HG03095 (cell line): ENCODE data around the gene OR8U1.
"Not testable (repeated sequence)": the region's sequence is repeated elsewhere in the genome, so short reads cannot be mapped to it uniquely, and the experiment has no call there.

Experiments used
- ATAC-seq: cut with Tn5 transposase; IDR thresholded peaks from one replicate; pipeline ENCODE4 v1.9.1; 2021; ENCODE audit warnings: moderate library complexity; ENCODE audit not compliant: unreplicated experiment

OR8U1 gene

DNA sequence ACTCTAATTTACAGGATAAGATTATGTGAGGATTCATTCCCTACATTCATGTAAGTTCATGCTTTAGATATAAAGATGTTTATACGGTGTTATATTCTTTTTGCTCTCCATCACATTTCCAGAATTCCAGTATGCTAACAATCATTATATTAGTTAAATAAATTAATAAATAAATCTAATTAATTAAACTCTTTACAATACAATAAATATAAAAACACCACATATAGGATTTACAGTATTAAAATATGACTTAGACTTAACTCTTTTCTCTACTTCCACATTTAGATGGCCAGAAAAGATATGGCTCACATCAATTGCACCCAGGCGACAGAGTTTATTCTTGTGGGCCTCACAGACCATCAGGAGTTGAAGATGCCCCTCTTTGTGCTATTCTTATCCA is at the start of gene OR8U1:
Gene OR8U1, plus strand, starts transcription at position 301 of the 400 bp plus-strand sequence. Its CDS starts 0 bp downstream, at position 301.
- no peak for ATAC-seq

DNA sequence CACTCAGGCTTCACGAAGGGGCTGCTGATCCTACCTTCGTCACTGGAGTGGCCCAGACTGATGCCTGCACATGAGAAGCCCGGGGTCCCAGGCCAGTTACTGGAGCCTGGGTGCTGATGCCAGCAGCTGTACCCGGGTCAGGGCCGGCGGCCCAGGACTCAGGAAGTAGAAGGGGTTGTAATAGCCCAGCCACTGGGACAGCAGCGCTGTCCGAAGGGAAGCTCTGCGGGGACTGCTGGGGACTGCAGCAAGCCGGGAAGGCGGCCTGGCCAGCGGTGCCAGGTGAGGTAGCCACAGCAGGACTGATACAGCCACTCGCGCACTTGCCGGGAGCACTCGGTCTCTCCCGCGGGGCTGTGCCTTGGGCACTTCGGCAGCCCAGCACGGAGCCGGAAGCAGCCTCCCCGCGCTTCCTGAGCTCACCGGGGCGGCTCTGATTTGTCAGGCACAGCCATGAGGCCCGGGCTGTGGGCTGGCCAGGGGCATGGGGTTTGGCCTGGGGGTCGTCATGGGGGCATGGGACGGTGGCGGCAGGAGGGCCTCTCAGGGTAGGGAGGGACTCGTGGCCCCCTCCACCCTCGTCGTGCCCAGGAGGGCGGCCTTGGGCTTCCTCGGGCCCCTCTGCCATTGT is 43.4 kb upstream of the OR8U1 start:
- ATAC-seq, result no peak

DNA sequence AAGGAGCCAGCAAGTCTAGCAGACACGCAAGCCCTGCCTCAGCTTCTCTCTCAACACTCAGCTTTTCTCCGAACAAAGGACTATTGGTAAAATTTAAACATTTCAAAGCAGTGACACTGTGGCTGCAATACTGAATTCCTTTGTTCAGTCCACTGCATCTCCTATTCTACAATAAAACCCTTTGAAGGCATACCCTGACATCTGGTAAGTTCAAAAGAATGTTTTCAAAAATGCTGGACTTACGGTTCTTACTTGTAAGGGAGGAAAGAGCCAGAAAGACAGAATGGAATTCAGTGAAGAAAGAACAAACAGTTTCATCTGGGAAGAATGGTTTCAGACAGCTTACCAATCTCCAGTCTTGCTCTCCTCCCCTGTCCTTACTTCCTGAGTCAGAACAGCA is 42.3 kb upstream of the OR8U1 start:
- no peak for ATAC-seq

DNA sequence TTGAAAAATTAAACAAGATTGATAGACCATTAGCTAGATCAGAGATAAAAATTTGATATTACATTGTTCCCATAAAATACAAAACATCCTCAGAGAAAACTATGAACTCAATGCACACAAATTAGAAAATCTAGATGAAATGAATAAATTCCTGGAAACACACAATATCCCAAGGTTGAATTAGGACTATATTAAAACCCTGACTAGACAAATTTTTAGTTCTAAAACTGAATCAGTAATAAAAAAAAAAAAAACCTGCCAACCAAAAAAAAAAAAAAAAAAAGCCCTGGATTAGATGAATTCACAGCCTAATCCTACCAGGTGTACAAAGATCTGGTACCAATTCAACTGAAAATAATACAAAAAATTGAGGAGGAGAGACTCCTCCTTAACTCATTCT is 35.1 kb upstream of the OR8U1 start:
- ATAC-seq, result no peak

DNA sequence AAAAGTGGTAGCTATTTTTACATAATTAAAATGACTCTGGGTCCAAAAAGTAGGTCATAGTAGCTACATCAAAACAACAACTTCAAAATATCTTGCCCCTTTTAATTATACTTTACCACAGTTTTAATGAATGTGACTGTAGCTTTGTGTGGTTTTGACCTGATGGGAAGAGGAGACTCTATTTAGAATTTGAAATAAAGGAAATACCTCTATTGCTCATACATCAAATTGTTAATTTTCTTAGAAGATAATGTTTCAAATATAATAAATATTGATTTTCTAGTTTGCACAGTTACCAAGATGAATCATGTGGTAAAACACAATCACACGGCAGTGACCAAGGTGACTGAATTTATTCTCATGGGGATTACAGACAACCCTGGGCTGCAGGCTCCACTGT is 29.7 kb upstream of the OR8U1 start, which contains the start of gene OR8K1:
Gene OR8K1, plus strand, starts transcription at position 301 of the 400 bp plus-strand sequence. Its CDS starts 0 bp downstream, at position 301.
- ATAC-seq, result no peak

DNA sequence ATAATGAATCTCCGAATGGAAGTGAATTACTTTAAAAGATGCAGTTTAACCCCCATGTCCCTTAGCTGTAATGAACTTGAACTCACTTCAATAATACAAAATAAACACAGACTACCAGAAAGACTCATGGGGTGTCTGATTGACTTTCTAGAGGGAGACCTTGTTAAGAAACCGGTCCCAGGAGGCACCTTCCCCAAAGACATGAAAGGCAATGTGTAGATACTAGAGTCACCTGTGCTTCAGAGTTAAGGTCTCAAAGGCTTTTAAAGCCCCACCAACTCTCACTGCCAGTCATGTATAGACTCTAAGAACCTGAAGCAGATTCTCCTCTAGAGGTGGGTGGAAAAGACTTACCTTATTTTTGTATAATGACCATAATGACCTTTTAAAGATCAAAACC is 21.4 kb upstream of the OR8U1 start, which contains the start of gene OR8J1:
Gene OR8J1, plus strand, starts transcription at position 301 of the 400 bp plus-strand sequence. CDS start 5,956 bp downstream, outside the sequence.
- ATAC-seq, result no peak

DNA sequence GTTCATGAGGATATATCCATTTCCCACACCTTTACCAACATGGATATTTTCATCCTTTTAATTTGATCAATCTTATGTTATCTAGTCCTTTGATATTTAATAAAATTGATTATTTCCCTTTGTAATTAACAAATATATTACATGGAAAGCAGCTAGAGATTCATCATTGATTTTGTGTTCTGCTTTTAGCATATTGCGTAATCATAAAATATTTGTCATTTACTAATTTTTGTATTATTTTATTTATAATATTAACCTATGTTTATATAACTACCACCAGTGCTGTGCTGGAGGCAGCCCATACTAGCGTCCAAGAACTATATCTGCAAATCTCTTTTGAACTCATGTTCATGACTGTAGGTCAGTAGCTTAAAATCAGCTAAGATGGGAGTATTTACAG is 4.7 kb downstream of the OR8U1 start:
- ATAC-seq, result no peak

DNA sequence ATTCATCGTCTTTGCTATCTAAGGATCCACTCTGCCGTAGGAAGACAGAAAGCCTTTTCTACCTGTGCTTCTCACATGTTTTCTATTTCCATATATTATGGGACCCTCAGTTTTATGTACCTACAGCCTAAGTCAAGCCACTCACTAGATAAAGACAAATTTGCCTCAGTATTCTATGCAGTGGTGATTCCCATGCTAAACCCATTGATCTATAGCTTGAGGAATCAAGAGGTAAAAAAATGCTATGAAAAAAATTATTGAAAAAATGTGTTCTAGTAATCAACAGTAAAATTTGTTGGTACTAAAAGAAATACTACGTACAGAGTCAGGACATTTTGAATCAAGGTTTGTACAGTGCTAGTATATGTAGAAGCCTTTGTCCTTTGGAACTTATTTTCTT is 19.0 kb downstream of the OR8U1 start:
- no peak for ATAC-seq

DNA sequence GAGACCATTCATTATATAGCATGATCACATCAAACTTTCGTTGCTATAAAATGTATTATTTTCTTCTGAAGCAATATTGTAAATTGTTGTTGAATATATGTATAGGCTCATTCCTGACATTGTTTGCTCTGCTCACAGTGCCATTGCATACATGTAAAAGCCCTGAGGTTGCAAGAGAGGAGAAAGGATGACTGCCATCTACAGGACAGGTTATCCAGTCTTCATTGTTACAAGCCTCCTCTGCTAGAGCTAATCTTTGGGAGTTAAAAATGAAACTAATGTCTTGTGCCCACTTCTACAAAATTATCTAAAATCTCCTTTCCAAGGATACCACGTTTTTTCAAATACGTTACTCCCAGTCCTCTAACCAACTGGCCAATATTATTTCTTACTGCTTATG is 20.6 kb downstream of the OR8U1 start:
- no peak for ATAC-seq

DNA sequence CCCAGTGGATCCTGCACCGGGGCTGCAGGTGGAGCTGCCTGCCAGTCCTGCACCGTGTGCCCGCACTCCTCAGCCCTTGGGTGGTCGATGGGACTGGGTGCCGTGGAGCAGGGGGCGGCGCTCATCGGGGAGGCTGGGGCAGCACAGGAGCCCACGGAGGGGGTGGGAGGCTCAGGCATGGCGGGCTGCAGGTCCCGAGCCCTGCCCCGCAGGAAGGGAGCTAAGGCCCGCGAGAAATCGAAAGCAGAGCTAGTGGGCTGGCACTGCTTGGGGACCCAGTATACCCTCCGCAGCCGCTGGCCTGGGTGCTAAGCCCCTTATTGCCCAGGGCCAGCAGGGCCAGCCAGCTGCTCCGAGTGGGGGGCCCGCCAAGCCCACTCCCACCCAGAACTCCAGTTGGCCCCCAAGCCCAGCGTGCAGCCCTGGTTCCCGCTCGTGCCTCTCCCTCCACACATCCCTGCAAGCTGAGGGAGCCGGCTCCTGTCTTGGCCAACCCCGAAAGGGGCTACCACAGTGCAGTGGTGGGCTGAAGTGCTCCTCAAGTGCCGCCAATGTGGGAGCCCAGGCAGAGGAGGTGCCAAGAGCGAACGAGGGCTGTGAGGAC is 26.5 kb downstream of the OR8U1 start:
- ATAC-seq, result not testable (repeated sequence)

DNA sequence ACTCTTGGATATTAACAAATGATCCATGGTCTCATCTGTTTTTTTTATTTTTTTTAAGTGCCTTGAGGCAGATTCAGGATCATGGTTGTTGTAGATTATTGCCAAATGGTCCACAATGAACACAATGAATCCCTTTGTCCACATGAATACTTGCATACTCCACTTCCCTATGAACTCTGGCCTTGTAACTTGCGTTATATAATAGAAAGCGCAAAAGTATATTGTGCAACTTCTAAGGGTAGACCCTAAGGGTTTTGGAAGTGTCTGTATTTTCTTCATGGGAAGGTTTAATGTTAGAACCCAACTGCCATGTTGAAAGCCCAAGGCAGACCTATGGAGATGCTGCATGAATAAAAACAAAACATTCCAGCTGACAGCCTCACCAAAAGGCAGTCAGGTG is 29.0 kb downstream of the OR8U1 start:
- ATAC-seq, result no peak

DNA sequence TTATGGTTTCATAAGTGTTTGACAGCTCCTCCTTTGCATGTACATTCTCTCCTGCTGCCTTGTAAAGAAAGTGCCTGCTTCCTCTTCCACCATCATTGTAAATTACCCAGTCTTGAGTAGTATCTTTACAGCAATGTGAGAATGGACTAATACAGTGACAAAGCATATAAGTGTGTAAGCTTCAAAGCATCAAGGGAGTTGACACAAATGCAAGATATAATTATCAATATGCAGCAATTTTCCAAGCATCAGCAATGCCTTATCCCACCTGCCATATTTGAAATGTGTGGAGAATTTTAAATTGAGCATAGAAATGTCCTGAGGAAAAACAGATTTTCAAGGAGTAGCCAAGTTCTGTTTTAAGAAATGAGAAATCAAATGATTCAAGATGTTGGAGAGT is 35.4 kb downstream of the OR8U1 start:
- ATAC-seq, result no peak

DNA sequence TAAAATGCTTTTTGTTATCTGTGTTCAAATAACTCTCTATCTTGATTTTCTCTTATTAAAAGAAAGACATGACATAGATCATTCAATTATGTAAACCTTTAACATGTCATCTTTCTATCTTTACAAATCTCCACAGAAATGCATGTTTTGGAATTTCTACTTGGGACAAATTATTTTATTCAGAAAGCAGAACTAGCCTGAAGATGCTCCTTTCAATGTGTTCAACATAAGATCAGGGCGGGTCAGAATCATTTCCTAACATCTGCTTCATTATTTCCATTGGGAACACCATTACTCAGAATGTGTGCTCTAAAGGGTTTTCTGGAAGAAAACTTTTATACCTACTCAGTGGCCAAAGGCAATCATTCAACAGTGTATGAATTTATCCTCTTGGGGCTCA is 37.0 kb downstream of the OR8U1 start, which contains the start of gene OR5AL1:
Gene OR5AL1, plus strand, starts transcription at position 301 of the 400 bp plus-strand sequence.
- no peak for ATAC-seq
